GM12874 (cell line): ENCODE data around the gene TRMT112.
A peak's percentile ranks its signal among the peaks of the same experiment; 100 is the strongest.

Experiments
- CTCF ChIP-seq: IDR thresholded peaks from 2 replicates; pipeline ENCODE4 v1.5.1; 2011; ENCODE audit warnings: low read depth, mild to moderate bottlenecking, control low read depth, low read length, moderate library complexity; ENCODE audit not compliant: insufficient read depth

The TRMT112 gene

GRCh38 chr11:64359712-64360445 is 42.5 kb upstream of the TRMT112 start:
- peak; percentile 65 for TF ChIP-seq CTCF

DNA sequence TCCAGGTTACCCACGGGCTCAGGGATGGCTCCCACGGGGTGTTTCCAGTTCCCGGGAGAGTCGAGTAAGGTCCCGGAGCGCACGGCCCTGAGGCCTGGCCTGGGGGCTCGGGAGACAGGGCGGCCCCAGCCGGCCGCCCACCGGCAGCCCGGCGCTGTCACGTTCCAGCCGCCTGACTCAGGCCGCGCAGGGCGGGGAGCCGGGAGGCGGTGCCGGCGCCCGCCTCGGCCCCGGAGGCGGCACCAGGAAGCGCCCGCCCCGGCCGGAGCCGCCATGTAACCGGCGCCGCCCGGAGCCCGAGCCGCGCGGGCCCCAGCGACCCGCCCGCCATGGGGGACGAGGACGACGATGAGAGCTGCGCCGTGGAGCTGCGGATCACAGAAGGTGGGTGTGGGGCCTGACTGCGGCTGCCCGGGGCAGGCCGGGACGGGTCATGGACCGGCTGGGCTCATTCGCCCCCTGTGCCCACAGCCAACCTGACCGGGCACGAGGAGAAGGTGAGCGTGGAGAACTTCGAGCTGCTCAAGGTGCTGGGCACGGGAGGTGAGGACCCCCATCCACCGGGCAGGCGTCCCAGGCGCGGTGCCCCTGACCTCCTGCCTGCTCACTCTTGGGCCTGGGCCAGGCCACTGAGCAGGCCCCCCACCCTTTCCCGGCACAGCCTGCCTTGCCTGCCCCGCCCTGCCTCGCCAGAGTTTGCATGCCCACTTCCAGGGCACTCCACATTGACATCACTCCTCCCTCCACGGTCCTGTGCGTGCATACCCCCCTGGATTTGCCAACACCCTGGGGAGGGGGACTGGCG is 41.8 kb upstream of the TRMT112 start, which contains the start of gene RPS6KA4:
Gene RPS6KA4 (plus strand): TSS at position 256 of the 805 bp plus-strand sequence. CDS start 74 bp downstream, at position 330.
- TF ChIP-seq CTCF: no peak

- TF ChIP-seq CTCF: no peak
Measured at GRCh38 chr11:64358536-64358906, 41.2 kb upstream of the TRMT112 start.

GRCh38 chr11:64357904-64358535 is 40.7 kb upstream of the TRMT112 start:
- TF ChIP-seq CTCF: no peak

DNA sequence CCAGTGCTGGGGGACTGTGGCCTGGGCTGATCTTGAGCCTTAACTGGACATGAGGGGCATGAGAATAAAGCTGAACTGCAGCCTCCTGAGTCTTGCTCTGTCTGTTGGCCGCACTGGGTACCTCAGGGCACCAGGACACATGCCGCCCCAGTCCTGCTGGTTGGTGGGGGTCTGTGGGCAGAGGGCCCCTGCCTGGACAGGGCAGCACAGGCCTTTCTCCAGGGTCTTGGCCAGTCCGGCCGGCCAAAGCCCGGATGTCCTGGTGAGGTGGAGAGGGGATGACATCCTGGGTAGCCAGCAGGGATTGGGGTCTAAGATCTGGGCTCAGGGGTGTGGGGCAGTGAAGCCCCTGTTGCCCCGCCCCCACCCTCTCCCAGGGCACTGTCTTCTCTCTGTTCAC is 40.1 kb upstream of the TRMT112 start:
- TF ChIP-seq CTCF: no peak

GRCh38 chr11:64356498-64357411 is 39.4 kb upstream of the TRMT112 start:
- peak; percentile 38 for TF ChIP-seq CTCF
